ENCODE results near the gene TBC1D23. TPM values are rescaled to one million over a fixed set of nuclear protein-coding genes. Genes with fewer than 3 reads are reported as not detected.
A peak's percentile ranks its signal among the peaks of the same experiment; 100 is the strongest.

The TBC1D23 gene
- total and polyA plus RNA-seq, 9 of the 15 experiments (the other 6 are each of a cell fraction or from before 2014, with no cell fraction given) = 23.4 to 85.8 (median 43.7) TPM

- peak in 1 of 2 experiments; percentile 78; a peak in 1 of 4 replicates for TF ChIP-seq SRF (CRISPR knock-in tag; IDR thresholded peaks at IDR 0.05)
- TF ChIP-seq CREM (IDR thresholded peaks at IDR 0.05; ENCODE audit: low read depth) = peak; percentile 94
- peak; percentile 47 for TF ChIP-seq E2F8 (IDR thresholded peaks at IDR 0.05; ENCODE audit: low read depth, partially characterized antibody)
- TF ChIP-seq GATAD2A (IDR thresholded peaks at IDR 0.05) = no peak
- TF ChIP-seq SMAD4 (CRISPR knock-in tag; conservative IDR thresholded peaks at IDR 0.05) = peak; percentile 45; the same call in 1 of the 2 replicates
- no peak for TF ChIP-seq ZNF12 (CRISPR knock-in tag; IDR thresholded peaks at IDR 0.05)
- TF ChIP-seq HOMEZ (CRISPR knock-in tag; IDR thresholded peaks at IDR 0.05) = 0 out of 2 replicates have a peak, but pooled peaks have one; percentile 14
- peak; percentile 50 for TF ChIP-seq SAP30 (IDR thresholded peaks at IDR 0.05; ENCODE audit: borderline replicate concordance, insufficient read depth, low read depth, low read length, poor library complexity, severe bottlenecking)
- TF ChIP-seq ZNF143 (CRISPR knock-in tag; IDR thresholded peaks at IDR 0.05) = peak; percentile 94
- TF ChIP-seq L3MBTL2 (IDR thresholded peaks at IDR 0.05) = 0 out of 2 replicates have a peak, but pooled peaks have one; percentile 1
- peak; percentile 12 for TF ChIP-seq PRDM10 (IDR thresholded peaks at IDR 0.05; ENCODE audit: partially characterized antibody)
- TF ChIP-seq SMAD1 (IDR thresholded peaks at IDR 0.05; ENCODE audit: low read depth, low read length, partially characterized antibody) = peak; percentile 57
- TF ChIP-seq NFRKB (IDR thresholded peaks at IDR 0.05; ENCODE audit: low read depth) = peak; percentile 31; the same call in 1 of the 2 replicates
- no peak for TF ChIP-seq RUNX1 (IDR thresholded peaks at IDR 0.05; ENCODE audit: low read depth)
- TF ChIP-seq MITF (IDR thresholded peaks at IDR 0.05) = no peak
- TF ChIP-seq SIN3A (IDR thresholded peaks at IDR 0.05; ENCODE audit: borderline replicate concordance in 2 of 2, control insufficient read depth in 1 of 2, low read depth in 2 of 2, low read length in 2 of 2) = peak in 1 of 2 experiments; percentile 46; a peak in 1 of 4 replicates
- TF ChIP-seq ATF1 (CRISPR knock-in tag; IDR thresholded peaks at IDR 0.05) = no peak
- peak; percentile 96 for TF ChIP-seq ATF1 (tag; IDR thresholded peaks at IDR 0.05)
Measured at GRCh38 chr3:100260685-100261484, at the start of gene TBC1D23 (continued).

All from K562 (cell line).